ENCODE measurements around the gene MPP1.

MPP1 gene

GRCh38 chrX:154774622-154775021 is 30.7 kb downstream of the MPP1 start:
- Histone ChIP-seq H3K27me3 (no peaks in the 10 kb centered on the region), H3K4me1 (no peaks in the 10 kb centered on the region), H3K9me3 (no peaks in the 10 kb centered on the region), H3K36me3 (peaks cover 81% of the 10 kb centered on the region), H3K4me3 (ENCODE audit: low read depth, low read length) (no peak overlapping the region)
- no peak for DNase-seq
- no peak for TF ChIP-seq CTCF (IDR thresholded peaks at IDR 0.05; ENCODE audit: low read depth, low read length)

GRCh38 chrX:154762537-154763296 is 42.6 kb downstream of the MPP1 start, which contains the start of gene DKC1:
TSS of gene DKC1 (plus strand) at chrX:154762864. CDS start at chrX:154762966, 102 bp downstream.
- Histone ChIP-seq H3K9me3 (no peaks in the 10 kb centered on the region), H3K36me3 (peaks cover 40% of the 10 kb centered on the region), H3K4me1 (peaks cover 6% of the 10 kb centered on the region; the same call in 1 of the 2 replicates), H3K27me3 (no peaks in the 10 kb centered on the region), H3K4me3 (ENCODE audit: low read depth, low read length) (peak within 1 kb of the TSS; percentile 76)
- no peak for TF ChIP-seq CTCF (IDR thresholded peaks at IDR 0.05; ENCODE audit: low read depth, low read length)
- DNase-seq, result peak; percentile 97

GRCh38 chrX:154761977-154762536 is 43.2 kb downstream of the MPP1 start:
- peak overlapping the region; percentile 76 for H3K4me3 ChIP-seq (ENCODE audit: low read depth, low read length)

GRCh38 chrX:154758696-154759095 is 46.6 kb downstream of the MPP1 start:
- H3K4me3 ChIP-seq (ENCODE audit: low read depth, low read length), result no peak overlapping the region
- no peaks in the 10 kb centered on the region for H3K9me3 ChIP-seq
- no peak for TF ChIP-seq CTCF (IDR thresholded peaks at IDR 0.05; ENCODE audit: low read depth, low read length)
- H3K36me3 ChIP-seq, result peaks cover 8% of the 10 kb centered on the region
- no peak for DNase-seq
- no peaks in the 10 kb centered on the region for H3K27me3 ChIP-seq
- peaks cover 6% of the 10 kb centered on the region; the same call in 1 of the 2 replicates for H3K4me1 ChIP-seq

More at GRCh38 chrX:154761977-154762536, 43.2 kb downstream of the MPP1 start:
- Histone ChIP-seq H3K27me3 (no peaks in the 10 kb centered on the region), H3K36me3 (peaks cover 34% of the 10 kb centered on the region), H3K9me3 (no peaks in the 10 kb centered on the region), H3K4me1 (peaks cover 6% of the 10 kb centered on the region; the same call in 1 of the 2 replicates)
- no peak for TF ChIP-seq CTCF (IDR thresholded peaks at IDR 0.05; ENCODE audit: low read depth, low read length)
- DNase-seq, result peak; percentile 58

- TF ChIP-seq CTCF (IDR thresholded peaks at IDR 0.05; ENCODE audit: low read depth, low read length), result no peak
- no peaks in the 10 kb centered on the region for H3K36me3 ChIP-seq
- H3K9me3 ChIP-seq, result no peaks in the 10 kb centered on the region
- no peak for DNase-seq
- peaks cover 29% of the 10 kb centered on the region for H3K27me3 ChIP-seq
- no peak overlapping the region for H3K4me3 ChIP-seq (ENCODE audit: low read depth, low read length)
- no peaks in the 10 kb centered on the region for H3K4me1 ChIP-seq
Observed at GRCh38 chrX:154751669-154752271, 53.5 kb downstream of the MPP1 start.

All from BE2C (cell line).